ENCODE measurements around the gene KAT7.

KAT7 gene

DNA sequence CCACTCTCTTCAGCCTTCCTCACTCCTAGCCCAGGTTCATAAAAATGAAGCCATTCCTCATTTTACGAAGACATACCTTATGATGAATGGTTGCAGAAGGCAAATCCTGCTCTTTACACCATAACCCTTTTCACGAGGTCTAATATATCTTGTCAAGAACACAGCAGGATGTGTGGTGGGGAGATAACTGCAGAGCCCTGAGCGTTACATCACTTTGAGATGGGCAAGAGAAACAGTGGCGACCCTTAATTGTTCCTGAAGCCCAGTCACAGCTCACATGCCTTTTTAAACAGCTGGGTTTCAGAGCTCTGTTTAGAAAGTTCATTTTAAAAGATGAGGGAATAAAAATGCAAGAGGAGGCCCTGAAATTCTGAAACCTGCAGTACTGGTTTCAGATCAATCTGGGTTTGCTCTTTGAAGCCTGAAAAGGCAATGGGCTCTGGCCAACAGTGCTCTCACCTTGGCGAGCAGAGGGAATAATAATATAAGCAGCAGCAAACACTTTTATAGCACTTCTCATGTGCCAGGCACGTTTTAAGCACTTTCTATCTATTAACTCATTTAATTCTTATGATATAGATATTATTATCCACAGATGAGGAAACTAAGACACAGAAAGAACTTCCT is 27.4 kb upstream of the KAT7 start:
- DNase-seq, result no peak

- DNase-seq, result no peak
Observed at GRCh38 chr17:49762151-49762941, 26.1 kb upstream of the KAT7 start.

- DNase-seq, result peak; percentile 98
Observed at GRCh38 chr17:49763735-49764558, 24.5 kb upstream of the KAT7 start, which contains the start of gene FAM117A. Gene FAM117A (minus strand): TSS chr17:49764131. CDS start chr17:49764087, 44 bp downstream.

- no peak for DNase-seq
Observed at GRCh38 chr17:49764559-49765180, 23.8 kb upstream of the KAT7 start.

DNA sequence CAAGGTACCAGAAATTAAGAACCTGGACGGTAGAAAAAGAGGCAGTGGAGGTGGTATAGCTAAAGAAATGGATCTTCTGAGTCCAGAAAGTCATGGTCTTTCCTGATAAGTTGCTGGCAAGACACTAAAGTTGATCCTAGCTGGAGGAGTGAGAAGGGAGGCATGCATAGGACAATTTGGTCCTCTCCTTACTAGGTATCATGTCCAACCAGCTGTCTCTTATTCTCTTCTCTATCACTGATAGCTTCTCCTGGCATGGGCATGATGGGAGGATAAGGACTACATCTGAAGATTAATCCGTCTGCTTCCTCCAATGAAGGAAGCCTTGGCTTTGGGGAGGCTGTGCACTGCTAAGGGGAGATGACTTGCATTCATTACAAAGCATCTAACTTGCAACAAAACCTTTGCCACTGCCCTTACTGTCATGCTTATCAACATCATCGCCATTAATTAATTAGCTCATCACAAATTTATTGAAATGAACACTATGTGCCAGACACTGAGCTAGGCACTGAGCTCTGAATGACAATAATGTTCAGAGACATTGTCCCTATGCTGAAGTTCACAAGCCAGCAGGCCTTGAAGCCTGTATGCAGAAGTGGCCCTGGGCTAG is 21.5 kb upstream of the KAT7 start:
- DNase-seq, result no peak

GRCh38 chr17:49775546-49776260 is 12.8 kb upstream of the KAT7 start:
- DNase-seq, result no peak

- no peak for DNase-seq
Observed at GRCh38 chr17:49776551-49777300, 11.8 kb upstream of the KAT7 start.

- no peak for DNase-seq
Observed at GRCh38 chr17:49777563-49777962, 10.9 kb upstream of the KAT7 start.

DNA sequence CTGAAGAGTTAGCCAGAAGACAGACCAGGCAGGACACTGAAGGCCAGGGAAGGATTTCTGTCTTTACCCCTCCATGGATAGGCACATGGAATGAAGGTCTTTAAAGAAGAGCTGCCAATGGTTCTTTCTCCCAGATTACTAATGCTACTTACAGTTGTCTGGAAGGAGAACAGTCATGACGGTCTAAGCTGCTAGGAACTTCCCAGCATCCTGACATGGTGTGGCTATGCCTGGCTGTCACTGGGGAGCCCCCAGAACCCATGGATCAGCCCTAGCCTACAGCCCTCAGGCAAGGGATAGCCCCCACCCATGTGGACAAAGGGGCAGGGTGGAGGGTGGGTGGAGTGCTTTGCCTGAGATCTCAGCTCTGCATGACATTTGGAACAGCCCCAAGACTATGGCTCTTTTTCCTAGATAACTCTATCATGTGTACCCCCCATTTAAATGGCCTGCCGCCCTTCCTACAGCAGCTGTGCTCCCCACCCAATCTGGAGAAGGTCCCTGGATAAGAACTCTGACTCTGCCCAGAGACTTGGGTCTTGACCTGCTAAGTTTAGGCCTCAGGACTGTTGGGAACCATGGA is 9.2 kb upstream of the KAT7 start:
- DNase-seq, result no peak

GRCh38 chr17:49779739-49780231 is 8.7 kb upstream of the KAT7 start:
- peak; percentile 60 for DNase-seq

DNA sequence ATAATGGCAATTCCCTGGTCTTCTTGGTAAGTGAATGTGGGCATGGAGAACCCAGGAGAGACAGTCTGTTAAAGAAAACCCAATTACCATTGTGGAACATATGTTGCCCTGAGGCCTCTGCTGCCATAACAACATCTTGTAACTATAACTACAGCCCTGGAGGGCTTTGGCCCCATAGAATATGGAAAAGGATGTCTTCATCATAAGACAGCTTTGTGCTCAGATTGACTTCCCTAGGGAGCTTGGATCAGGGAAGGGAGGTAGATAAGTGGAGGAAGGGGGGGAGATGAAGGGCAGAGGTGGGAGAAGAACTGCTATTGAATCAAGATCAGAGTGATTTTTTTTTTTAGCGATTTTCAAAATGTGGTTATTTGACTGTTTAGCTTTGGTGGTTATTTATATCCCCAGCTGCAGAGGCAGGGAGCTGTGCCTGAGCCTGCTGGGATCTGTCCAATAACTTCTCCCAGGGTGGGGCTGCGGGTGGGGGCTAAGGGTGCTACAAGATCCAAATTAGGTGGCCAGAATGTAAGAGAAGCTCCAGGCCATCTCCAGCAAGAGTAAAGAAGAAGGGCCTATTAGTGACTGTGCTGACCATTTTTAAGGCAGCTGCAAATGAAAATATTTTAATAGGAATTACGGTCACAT is 5.3 kb upstream of the KAT7 start:
- peak; percentile 74 for DNase-seq

DNA sequence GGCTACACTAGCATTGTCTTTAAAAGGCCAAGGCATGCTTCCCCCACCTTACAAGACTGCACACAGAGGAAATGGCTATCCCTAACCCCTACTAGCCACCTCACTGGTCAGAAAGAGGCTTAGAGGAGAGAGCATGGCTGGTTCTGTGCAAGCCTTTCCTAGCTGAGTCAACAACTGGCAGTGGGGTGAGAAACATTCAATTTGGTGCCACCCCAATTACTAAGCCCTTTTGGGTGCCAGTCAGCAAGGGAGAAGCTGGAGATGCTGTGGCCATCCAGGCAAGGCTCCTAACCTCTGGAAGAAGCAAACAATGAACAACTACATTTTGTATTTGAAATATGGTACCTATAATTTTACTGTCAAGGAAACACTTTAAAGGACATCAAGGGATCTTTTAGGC is 4.7 kb upstream of the KAT7 start:
- no peak for DNase-seq

GRCh38 chr17:49784636-49785035 is 3.8 kb upstream of the KAT7 start:
- DNase-seq, result no peak

GRCh38 chr17:49787884-49788477 is 500 bp upstream of the KAT7 start:
- no peak for DNase-seq

DNA sequence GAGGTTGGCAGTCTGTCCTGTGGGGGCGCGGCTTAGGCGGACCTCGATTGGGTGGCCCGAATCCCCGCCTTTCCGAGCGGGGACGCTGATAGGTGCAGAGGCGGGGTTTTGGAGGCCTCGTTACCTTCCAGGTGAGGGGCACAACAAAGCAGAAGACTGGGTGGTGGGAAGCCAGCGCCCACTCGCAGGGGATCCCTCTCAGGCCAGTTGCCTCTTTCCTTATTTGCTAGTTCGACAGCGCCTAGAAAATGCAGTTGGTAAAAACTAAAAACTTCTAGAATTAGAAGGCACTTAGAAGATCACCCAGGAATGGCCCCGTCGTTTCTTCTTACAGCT is 730 bp downstream of the KAT7 start:
- DNase-seq, result no peak

- DNase-seq, result no peak
Observed at GRCh38 chr17:49793309-49793708, 4.8 kb downstream of the KAT7 start.

- no peak for DNase-seq
Observed at GRCh38 chr17:49795372-49795771, 6.9 kb downstream of the KAT7 start.

GRCh38 chr17:49798182-49798581 is 9.7 kb downstream of the KAT7 start:
- DNase-seq, result no peak

GRCh38 chr17:49798738-49799137 is 10.3 kb downstream of the KAT7 start:
- no peak for DNase-seq

GRCh38 chr17:49809056-49809455 is 20.6 kb downstream of the KAT7 start:
- no peak for DNase-seq

All from NCI-H1694 treated with DMSO at 0.1 percent for 48 hours (cell line).